Measurements from ENCODE around the gene SSTR4.

DNA sequence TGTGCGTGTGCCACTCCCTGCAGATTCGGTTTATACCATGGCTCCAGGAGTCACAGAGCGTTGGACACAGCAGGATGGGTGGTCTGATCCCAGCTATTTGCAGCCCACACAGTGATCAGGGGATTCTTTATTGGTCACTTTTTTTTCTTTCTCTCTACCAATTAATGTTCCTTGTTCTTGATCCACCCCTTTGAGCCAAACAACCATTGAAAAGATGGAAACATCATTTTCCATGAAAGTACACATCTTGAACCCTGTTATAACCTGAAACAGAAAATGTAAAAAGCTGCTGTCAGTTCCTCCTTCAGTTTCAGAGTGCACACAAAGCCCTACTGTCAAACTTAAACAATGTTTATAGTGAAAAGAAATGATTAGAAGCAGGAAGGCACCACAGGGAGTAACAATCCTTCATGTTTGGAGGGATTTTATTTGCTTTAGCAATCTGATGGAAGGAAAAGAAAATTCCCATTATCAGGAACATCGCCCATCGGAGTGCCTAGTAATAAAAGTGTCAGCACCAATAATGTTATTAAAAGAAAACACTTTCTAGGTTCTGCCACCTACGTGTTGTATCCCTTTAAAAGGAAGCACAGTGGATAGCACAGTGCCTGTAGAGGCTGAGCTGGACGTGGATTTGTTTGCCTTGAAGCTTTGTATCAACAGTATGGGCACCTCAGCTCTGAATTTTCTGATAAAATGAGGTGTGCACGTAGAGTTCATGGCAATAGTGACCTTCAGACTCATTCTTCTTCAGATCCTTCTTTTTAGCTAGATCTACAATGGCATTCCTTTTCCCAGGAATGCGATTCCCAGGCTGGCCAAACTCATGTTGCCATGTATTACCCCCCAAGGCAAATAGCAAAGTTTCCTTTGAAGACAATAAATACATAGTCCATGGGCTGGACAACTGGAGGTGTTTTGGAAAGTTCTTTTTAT, 30.4 kb downstream of the SSTR4 start:
- TF ChIP-seq, protein P1, sequence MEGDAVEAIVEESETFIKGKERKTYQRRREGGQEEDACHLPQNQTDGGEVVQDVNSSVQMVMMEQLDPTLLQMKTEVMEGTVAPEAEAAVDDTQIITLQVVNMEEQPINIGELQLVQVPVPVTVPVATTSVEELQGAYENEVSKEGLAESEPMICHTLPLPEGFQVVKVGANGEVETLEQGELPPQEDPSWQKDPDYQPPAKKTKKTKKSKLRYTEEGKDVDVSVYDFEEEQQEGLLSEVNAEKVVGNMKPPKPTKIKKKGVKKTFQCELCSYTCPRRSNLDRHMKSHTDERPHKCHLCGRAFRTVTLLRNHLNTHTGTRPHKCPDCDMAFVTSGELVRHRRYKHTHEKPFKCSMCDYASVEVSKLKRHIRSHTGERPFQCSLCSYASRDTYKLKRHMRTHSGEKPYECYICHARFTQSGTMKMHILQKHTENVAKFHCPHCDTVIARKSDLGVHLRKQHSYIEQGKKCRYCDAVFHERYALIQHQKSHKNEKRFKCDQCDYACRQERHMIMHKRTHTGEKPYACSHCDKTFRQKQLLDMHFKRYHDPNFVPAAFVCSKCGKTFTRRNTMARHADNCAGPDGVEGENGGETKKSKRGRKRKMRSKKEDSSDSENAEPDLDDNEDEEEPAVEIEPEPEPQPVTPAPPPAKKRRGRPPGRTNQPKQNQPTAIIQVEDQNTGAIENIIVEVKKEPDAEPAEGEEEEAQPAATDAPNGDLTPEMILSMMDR (IDR thresholded peaks at IDR 0.05), result no peak
- TF ChIP-seq EP300 (IDR thresholded peaks at IDR 0.05) (no peak), POLR2A (IDR thresholded peaks at IDR 0.05) (no peak)

Measured in ovary (tissue), 3 donors.